Measurements from ENCODE around the gene TRMT112.

The TRMT112 gene

GRCh38 chr11:64267207-64267945 is 50.0 kb downstream of the TRMT112 start:
- FAIRE-seq (no peak), DNase-seq (ENCODE audit: insufficient read length, low spot score) (no peak)
- TF ChIP-seq POLR2A (IDR thresholded peaks at IDR 0.05; ENCODE audit: low read depth, low read length) (no peak), TAF1 (IDR thresholded peaks at IDR 0.05; ENCODE audit: low read depth, low read length) (no peak), SPI1 (IDR thresholded peaks at IDR 0.05; ENCODE audit: low read depth, low read length) (no peak), POU2F2 (IDR thresholded peaks at IDR 0.05; ENCODE audit: low read depth, low read length) (no peak), POLR2AphosphoS5 (IDR thresholded peaks at IDR 0.05; ENCODE audit: low read depth, low read length) (no peak), PAX5 (IDR thresholded peaks at IDR 0.05; ENCODE audit: insufficient read depth, low read length, severe bottlenecking) (no peak)
